A673 (cell line): ENCODE results near the gene ZBTB47.

Experiments used
- EZH2 ChIP-seq: fragments of 200-600 bp; sonication (generic); IDR thresholded peaks from 2 replicates; pipeline ENCODE4 v1.6.1; 2017; ENCODE audit warnings: borderline replicate concordance, low read depth, mild to moderate bottlenecking, mixed read lengths, antibody characterized with exemption, low read length; ENCODE audit not compliant: poor library complexity, severe bottlenecking
- TF ChIP-seq, protein P1 (sequence below): fragments of 300-800, 200-600 bp; sonication (generic); conservative IDR thresholded peaks from 2 replicates; pipeline ENCODE4 v1.5.1; 2017; ENCODE audit warnings: low read depth, mild to moderate bottlenecking, antibody characterized with exemption, low read length, moderate library complexity, mixed read lengths

DNA sequence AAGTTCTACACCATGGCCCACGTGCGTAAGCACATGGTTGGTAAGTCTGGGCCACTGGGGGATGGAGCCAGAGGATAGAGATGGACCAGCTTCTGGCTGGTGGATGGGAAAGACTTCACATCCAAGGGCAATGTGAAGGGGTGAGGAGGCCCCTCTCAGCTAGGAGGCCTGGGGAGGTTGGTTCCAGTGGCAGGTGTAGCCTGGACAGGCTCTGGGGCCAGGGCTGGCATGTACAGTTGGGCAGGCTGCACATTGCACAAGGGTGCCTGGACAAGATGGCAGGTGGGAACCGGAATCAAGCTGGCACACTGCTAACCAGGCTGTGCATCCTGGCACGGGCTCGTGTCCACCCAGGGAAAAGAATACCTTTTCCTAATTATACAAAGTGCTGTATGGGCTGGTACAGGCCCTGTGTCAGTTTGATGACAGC lies 8.1 kb downstream of the ZBTB47 start:
- TF ChIP-seq, protein P1, sequence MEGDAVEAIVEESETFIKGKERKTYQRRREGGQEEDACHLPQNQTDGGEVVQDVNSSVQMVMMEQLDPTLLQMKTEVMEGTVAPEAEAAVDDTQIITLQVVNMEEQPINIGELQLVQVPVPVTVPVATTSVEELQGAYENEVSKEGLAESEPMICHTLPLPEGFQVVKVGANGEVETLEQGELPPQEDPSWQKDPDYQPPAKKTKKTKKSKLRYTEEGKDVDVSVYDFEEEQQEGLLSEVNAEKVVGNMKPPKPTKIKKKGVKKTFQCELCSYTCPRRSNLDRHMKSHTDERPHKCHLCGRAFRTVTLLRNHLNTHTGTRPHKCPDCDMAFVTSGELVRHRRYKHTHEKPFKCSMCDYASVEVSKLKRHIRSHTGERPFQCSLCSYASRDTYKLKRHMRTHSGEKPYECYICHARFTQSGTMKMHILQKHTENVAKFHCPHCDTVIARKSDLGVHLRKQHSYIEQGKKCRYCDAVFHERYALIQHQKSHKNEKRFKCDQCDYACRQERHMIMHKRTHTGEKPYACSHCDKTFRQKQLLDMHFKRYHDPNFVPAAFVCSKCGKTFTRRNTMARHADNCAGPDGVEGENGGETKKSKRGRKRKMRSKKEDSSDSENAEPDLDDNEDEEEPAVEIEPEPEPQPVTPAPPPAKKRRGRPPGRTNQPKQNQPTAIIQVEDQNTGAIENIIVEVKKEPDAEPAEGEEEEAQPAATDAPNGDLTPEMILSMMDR, result no peak
- no peak for TF ChIP-seq EZH2
